22Rv1 (cell line): ENCODE results near the gene SLC22A7.

Source experiments
- H3K27ac ChIP-seq: fragments of 450-650 bp; 2 replicates; pipeline ENCODE4 v1.5.1; 2017
- CTCF ChIP-seq: fragments of 450-650 bp; IDR thresholded peaks from 2 replicates; pipeline ENCODE4 v1.5.1; 2017; ENCODE audit warnings: mild to moderate bottlenecking
- ZFX ChIP-seq: fragments of 450-650 bp; IDR thresholded peaks from 2 replicates; pipeline ENCODE4 v1.6.1; 2017; ENCODE audit warnings: antibody characterized with exemption, borderline replicate concordance

The SLC22A7 gene, protein sequence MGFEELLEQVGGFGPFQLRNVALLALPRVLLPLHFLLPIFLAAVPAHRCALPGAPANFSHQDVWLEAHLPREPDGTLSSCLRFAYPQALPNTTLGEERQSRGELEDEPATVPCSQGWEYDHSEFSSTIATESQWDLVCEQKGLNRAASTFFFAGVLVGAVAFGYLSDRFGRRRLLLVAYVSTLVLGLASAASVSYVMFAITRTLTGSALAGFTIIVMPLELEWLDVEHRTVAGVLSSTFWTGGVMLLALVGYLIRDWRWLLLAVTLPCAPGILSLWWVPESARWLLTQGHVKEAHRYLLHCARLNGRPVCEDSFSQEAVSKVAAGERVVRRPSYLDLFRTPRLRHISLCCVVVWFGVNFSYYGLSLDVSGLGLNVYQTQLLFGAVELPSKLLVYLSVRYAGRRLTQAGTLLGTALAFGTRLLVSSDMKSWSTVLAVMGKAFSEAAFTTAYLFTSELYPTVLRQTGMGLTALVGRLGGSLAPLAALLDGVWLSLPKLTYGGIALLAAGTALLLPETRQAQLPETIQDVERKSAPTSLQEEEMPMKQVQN

DNA sequence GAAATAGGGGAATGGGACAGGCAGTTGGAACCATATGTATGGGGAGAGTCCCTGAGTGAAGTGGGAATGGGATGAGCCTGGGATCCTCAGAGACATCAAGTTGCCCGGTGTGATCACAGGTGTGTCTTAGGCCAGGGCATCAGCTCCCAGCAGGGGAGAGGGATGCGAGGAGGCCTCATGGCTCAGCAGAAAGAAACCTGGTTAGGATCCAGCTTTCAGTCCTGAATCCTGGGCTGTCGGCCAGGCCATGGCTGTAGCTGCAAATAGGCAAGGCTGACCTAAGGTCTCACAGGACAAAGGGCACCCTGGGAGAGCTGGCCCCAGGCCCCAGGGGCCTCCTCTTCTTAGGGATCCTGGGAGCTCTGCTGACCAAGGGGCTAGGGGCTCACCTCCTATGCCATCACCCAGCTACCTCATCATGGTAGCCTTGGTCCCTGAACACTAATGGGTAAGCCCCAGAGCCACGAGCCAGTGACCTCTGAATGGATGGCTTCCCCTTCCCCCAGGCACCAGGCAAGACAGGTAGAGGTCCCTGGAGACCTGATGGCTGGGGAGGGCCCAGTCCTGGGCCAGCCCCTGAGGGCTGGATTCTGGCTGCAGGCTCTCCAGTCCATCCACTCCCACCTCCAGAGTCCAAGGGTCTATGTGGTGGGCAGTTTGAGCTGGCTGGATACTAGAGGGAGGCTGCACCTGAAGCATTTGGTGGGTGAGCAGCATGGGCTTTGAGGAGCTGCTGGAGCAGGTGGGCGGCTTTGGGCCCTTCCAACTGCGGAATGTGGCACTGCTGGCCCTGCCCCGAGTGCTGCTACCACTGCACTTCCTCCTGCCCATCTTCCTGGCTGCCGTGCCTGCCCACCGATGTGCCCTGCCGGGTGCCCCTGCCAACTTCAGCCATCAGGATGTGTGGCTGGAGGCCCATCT lies at the start of gene SLC22A7:
SLC22A7 (plus strand) TSS at position 617 of the 921 bp plus-strand sequence; CDS start at position 716, 99 bp downstream.
- TF ChIP-seq CTCF (no peak), ZFX (no peak)

GRCh38 chr6:43248791-43249190 lies 49.3 kb upstream of the SLC22A7 start:
- H3K27ac ChIP-seq = no peak overlapping the region
- no peak for TF ChIP-seq ZFX
- TF ChIP-seq CTCF = no peak

More for the DNA sequence above, at the start of gene SLC22A7:
- H3K27ac ChIP-seq = no peak within 1 kb of the TSS

DNA sequence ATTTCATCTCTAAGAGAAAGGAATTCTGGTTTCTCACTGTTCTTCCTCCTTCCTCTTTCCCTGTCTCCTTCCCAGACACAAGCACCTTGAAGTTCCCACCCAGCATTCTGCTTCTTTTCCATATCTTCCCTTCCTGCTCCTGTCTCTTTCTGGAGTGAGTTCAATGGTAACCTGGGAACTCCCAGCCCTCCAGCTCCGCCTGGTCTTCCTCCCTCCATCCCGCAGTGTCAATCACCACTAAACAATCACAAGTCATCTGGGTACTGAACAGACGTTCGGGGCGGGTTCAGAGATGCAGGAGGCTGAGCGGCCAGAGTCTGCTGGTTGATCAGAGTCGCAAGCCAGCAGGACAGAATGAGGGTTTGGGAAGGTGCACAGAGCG lies 47.1 kb upstream of the SLC22A7 start:
- H3K27ac ChIP-seq = no peak overlapping the region; the same call in 1 of the 2 replicates
- TF ChIP-seq ZFX = no peak
- TF ChIP-seq CTCF = no peak

- TF ChIP-seq ZFX = no peak
- H3K27ac ChIP-seq = no peak overlapping the region
These were observed 44.7 kb upstream of the SLC22A7 start for GRCh38 chr6:43253401-43253800.

DNA sequence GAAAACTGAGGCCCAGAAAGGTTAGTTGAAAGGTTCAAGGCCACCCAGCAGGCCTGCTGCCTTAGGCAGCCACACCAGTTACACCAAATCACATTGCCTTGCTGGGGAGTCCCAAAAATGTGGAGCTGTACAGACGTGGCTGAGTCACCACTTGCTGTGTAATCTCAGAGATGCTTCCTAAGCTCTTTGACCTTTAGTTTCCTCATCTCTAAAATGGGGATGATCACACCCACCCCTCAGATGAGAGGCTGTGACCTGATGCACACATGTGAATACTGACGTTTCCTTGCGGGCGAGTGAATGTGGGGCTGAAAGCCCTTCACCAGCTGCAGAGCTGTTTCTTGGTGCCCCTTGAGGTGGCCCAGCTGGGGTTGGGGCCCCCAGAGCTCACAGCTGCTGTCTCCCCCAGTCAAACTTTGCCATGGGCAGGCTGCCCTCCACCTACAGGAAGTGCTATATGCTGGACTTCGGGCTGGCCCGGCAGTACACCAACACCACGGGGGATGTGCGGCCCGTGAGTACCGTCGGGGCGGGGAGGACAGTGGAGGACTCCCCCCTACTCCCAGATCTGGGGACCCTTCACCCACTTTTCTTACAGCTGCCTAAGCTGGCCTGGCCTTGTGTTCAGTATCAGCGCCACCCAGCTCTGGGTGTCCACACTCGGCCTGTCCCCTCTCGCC lies 43.8 kb upstream of the SLC22A7 start:
- no peak overlapping the region for H3K27ac ChIP-seq
- TF ChIP-seq ZFX (no peak), CTCF (no peak)

DNA sequence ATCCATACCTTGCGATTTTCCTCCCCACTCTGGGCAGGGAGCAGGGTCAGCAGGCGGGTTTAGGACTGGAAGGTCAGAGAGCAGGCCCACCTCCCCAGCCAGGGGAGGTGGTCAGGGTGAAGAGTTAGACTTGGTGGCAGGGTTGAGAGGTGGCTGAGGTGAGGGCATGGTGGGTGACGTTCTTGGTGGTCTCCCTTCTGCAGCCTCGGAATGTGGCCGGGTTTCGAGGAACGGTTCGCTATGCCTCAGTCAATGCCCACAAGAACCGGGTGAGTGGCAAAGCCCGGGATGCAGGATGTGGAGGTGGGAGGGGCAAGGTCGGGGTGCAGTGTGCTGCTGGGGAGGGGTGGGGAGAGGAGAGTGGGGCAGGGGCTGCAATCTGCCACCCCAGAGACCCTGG lies 43.2 kb upstream of the SLC22A7 start:
- no peak for TF ChIP-seq ZFX
- TF ChIP-seq CTCF = no peak
- no peak overlapping the region for H3K27ac ChIP-seq

GRCh38 chr6:43255408-43256054 lies 42.5 kb upstream of the SLC22A7 start:
- no peak overlapping the region for H3K27ac ChIP-seq
- TF ChIP-seq CTCF = no peak
- no peak for TF ChIP-seq ZFX
